ENCODE results near the gene ZNF516.

Gene ZNF516

DNA sequence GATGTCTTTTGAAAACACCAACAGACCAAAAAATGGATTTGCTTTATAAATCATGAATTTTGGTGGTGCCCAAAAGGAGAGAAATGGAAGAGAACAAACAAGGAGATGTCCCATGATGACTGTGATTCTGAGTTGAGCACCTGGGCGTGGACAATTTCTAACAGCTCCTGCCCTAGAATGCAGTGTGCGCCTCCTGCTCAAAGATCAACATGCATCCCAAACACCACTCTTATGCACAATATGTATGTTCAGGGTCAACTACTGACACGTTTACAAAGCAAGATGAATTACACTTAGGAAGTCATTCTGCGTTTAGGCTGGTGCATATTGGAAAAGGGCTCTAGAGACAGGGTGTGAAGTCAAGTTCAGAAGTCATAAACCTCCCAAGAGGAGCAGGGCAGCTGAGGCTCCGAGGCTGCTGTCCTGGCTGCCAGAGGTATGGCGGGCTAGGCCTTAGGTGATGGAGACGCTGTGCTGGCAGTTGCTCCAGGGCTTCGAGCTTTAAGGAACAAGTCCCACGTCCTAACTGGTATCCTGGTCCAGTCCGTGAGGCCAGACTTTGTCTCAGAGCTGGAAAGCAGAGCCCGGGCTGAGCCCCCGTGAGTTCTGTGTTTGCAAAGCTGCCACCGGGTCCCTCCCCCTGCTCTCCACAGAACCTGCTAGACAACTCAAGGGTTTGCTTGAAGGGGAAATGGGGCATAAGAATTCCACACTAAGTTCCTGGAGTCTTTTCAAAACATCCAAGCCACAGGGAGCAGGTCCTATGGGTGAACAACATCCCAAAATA is 74.0 kb downstream of the ZNF516 start:
- no peak for DNase-seq

DNA sequence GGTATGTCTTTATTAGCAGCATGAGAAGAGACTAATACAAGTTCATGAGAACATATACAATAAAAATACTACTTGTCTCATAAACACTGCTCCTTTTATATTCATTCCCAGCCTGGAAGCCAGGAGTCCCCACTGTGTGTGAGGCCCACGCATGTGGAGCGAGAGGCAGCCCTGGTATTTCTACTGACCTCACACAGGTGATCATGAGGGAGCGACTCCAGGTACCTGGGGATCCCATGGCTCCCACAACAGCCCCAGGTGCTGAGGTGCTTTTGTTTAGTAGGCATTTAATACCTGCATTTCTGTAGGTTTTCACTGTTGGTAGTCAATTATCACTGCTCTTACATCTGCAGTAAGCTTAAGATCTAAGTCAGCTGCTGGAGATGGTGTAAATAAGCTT is 75.2 kb downstream of the ZNF516 start:
- DNase-seq = no peak

DNA sequence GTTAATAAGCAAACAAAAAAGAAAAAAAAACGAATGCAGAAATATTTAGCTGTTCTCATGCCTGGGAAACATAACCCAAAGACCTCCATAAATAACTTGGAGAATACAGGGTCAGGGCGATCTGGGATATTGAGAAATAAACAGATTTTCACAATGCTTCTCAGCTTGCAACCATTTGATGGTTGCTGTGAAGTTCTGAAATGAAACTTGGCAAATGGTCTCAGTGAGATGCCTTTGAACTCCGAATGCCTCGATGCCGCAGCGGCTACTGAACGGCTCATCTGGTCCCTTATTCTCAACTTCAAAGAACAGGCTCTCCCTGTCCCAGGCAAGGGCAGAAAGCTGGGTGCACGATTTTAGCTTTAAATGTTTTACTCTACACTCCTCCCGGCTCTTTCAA is 78.1 kb downstream of the ZNF516 start:
- no peak for DNase-seq

DNA sequence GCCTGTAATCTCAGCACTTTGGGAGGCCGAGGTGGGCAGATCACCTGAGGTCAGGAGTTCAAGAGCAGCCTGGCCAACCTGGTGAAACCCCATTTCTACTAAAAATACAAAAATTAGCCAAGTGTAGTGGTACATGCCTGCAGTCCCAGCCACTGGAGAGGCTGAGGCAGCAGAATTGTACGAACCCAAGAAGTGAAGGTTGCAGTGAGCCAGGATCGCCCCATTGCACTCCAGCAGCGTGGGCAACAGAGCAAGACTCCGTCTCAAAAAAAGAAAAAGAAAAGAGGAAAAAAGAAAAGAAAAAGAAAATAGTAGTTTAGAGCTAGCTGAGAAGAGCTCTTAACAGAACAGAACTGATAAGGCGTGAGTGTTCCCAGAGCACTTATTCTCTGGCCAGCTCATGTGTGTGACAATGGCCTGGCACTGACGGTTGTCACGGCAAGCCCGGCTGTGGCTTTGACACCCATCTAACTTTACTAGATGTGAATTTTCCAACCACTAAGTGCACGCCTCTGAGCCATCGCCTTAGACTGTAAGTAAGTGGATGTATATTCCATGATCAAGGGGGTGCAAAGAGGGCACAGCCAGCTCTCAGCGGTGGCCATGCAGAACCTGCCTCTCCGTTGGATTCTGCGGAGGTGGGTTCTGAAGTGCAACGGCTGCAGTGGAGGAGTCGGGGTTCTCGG is 80.0 kb downstream of the ZNF516 start:
- DNase-seq = no peak

DNA sequence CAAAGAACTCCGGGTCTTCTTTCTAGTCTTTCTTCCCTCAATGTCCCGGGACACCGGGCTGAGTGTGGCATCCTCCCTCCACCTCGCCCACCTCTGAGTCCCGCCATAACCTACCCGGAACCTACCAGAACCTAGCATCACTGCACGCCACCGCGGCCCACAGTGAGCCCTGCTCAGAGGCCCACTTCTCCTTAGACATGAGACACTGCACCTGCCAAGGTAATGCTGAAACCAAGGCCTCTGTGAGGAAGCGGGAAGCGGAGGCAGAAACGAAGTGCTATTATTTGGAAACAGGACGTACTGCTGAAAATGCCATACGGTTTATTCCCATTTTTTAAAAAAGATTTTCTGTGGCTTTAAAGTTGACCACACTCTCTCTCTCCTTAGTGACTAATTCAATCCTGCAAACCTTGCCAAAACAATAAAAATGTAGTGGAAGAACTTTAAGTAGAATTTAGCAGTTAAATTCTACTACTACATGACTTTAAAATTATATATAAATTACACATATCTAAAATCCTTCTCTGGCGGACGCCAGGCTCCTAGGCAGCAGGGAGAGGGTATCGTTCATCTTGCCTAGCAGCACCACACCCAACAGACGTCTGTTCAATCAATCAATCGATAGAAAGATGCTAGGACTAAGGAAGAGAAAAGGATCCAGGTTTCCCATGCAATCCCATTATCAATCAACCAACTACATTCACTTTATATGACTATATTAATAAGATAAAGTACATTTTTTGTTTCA is 82.0 kb downstream of the ZNF516 start:
- no peak for DNase-seq

DNA sequence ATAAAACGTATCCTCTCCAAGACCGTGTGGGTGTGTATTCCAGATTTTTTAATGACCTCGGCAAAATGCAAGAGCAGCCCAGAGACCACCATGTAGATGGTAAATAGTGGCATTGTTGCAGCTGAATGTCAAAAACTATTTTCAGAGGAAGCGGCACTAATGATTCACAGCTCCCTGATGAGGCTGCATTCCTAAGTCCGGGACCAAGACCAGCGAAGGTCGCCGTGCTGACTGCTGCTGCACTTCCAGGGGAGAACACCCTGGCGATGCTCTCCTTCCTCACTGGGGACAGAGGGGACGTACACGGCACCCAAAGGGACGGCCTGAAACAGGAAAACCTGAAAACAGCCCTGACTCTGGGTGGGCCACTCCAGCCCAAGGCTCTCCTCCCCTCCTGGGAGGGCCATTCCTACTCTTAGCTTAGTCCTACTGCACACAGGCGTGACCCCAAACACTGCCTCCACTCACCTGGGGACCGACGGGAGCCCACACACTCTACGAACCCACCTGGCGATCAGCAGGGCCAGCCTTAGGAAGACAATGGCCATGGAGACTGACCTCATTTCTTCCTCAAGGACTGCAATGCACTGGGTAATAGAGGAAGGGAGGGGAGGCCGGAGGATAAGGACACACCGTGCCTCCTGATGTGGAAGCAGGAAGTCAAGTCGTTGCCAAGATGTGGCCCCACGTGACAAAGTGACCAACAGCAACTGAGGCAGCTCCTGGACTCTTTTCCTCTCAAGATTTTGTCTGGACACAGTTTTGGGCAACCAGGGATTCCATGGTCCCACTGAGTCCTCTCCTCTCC is 82.8 kb downstream of the ZNF516 start:
- DNase-seq = no peak

DNA sequence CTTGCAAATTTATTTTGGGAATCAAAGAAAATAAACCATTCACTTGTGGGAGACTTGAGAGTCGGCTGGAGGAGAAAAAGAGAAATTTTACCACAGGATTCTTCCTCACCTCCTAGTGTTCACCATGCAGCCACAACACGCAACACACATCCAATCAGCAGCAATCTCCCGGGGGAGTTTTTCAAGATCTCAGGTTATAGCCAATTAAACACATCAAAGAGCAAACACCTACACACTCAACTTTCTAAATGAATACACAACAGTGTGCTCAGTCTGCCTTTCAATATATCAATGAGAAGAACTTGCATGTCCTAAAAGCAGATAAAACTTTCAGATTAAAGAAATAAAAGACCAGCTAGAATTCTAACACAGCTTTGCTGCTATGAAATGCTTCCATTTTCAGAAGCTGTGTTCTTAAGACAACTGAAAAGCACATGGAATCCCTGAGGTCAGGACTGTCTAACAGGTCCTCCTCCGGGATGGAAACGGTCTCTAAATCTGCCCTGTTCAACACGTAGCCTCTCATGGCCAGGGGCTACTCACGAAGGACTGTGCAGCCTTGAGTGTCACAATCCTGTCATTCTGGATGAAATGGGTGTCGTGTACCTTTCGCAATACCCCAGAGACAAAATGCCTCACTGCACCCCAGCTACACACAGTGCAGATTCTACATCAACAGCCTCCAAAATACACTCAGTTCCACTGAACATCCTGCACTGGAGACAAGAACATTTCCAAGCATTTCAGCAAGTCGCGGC is 84.2 kb downstream of the ZNF516 start:
- DNase-seq = no peak

DNA sequence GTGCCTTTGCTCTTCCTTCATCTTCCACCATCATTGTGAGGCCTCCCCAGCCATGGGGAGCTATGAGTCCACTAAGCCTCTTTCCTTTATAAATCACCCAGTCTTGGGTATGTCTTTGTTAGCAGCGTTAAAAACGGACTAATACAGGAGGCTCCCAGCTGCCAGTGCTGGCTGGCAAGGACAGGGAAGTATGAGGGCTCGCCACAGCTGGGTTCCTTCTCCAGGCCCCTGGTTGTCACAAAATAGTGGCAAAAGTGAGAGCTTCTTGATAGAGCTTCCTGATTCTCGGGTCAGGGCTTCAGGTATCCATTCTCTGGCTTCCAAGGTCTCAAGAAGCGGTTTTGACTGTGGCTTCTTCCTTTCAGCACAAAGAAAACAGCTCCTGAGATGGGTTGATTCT is 85.0 kb downstream of the ZNF516 start:
- no peak for DNase-seq

DNA sequence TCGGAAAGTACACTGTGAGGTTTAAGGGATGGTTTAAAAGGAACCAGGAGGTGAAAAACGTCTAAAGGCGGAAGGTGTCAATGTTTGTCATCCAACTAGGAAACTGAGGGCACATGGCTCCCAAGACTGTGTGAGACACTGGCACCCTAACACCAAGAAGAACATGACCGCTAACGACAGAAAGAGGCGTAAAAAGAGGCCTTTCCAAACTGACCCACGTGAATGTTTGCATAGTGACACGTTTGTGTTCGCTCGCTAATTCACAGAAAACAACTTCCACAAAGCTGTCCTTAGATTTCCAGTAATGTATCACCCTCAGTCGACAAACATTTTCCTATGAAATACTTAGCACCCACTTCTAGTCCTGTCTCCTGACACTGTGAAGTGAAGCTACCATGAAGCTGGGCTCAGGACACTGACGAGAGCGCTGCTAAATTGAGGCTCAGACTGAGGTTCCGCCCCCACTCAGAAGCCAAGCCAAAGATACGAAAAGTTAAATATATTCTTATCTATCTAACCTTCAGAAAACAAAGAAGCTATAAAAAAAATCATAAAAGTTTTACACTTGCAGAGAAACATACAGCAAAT is 86.5 kb downstream of the ZNF516 start:
- DNase-seq = no peak

DNA sequence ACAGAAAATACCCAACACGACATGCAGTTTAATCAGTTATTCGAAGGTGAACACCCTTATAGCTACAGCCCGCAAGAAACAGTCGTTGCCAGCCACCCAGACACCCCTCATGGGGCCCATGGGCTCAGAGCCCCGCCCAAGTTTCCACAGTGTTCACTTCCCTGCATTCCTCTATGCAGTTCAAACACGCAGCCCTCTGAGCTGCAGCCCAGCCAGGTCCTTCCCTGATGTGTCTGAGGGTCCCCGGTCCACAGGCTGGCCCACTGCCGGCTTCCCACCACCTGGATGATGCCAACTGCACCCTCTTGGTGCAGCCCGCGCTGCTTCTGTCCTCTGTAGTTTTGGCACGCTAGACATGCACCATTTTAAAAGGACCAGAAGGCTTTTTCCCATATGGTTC is 87.4 kb downstream of the ZNF516 start:
- no peak for DNase-seq

DNA sequence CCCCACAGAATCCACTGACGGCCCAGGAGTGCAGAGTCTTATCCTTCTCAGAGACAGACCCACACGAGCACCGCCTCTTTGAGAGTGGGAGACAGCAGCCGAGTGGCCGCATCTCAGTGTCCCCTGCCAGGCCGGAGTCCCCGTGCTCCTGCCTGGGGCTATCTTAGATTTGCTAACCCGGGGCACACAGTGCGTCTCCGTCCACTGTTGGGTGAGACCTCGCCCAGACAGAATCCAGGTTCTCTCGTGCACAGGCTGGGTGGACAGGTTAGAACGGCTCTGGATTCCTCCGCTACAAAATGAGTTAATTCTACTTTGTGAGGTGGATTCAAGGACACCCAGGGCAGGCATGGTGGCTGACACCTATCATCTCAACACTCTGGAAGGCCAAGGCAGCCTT is 88.3 kb downstream of the ZNF516 start:
- DNase-seq = no peak

DNA sequence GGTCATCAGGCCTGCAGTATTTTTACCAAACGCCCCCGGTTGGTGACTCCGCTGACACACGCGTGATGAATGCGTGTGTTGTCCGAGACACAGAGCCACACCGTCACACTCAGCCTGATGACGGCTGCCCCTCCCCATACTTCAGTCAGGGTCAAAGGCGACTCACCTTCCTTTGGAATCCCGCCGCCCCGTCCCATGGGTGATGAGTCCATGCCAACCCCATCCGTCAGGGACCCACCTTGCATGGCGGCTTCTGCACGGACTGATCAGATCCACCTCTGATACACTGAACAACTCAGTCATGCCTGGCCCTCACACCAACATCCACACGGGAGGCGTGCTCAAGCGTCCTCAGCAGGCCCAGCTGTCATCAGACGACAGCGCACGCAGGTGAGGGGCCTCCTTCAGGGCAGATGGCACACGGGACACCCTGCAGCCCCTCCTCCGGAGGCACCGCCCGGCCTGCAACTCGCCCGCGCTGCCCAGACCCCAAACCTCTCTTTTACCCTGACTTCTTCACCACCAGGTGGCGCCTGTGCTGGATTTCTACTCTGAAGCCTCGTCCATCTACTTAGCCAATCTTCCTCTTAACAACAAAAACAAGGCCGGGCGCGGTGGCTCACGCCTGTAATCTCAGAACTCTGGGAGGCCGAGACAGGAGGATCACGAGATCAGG is 89.2 kb downstream of the ZNF516 start:
- DNase-seq = peak; percentile 22

DNA sequence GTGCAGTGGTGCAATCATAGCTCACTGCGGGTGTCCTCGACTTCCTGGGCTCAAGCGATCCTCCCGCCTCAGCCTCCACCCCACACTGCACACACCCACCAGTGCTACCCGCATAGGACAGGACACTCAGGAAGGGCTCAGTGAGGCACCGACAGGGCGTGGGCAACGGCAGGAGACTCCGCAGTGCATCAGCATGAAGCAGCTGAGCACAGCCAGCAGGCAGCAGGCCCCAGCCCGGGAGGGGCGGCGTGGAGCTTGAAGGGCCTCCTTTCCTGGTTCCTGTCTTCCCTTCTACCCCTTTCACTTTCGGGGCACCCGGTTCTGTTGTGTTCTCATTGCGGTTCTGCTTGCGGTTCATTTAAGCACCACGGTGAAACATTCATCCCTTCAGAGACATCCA is 89.8 kb downstream of the ZNF516 start:
- no peak for DNase-seq

DNA sequence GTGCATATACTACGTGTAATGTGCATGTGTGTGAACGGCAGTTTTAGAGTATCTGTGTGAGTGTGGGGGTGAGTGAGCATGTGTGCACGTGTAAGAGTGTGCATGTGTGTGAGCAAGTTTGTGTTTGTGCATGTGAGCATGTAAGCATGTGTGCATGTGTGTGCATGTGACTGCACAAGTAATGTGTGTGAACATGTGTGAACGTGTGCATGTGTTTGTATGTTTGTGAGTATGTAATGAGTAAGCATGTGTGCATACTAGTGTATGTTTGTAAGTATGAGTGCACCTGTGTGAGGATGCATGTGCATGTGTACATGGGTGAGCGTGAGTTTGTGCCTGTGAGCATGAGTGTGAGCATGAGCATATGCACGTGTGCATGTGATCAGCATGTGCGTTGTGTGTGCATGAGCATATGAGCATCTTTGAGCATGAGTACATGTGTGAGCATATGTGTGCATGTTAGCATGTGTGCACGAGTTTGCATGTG is 90.7 kb downstream of the ZNF516 start:
- no peak for DNase-seq

DNA sequence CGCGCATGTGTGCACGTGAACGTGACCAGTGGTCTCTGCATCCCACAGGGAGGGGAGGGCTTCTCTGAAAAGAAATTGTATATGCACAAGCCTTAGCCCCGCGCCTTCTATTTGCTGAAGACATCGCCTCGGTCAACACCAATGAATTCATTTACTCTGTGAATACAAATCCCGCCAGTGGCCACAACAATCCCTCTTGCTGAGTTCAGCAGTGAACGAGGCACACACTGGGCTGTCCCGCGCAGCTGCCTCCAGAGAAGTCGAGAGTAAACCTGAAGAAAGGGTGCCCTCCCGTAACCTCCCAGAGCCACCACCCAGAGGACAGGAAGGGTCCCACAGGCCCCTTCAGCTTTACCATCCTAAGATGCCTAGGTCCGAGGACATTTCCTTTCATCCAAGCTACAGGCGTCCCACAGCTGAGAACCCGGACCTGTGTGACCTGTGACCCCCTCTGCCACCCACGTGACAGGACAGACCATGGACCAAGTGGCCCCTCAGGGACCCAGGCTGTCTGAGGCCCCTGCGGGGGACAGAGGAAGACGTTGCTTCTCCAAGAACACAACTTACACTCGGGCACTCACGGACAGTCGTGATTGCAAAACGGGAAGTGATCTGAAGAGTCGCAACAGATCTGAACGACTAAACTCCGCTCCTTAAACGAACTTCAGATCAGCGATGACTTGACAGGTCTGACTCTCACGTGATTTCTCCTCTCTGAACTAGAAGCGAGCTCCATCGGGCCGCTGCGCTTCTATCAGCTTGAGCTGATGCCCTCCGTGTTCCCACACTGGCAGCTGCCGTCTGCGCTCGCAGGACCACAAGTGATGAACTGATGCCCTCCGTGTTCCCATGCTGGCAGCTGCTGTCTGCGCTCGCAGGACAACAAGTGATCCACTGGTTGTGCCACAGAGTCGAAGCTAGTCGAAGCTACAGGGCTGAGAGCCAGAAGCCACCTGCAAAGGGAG is 92.7 kb downstream of the ZNF516 start:
- no peak for DNase-seq

DNA sequence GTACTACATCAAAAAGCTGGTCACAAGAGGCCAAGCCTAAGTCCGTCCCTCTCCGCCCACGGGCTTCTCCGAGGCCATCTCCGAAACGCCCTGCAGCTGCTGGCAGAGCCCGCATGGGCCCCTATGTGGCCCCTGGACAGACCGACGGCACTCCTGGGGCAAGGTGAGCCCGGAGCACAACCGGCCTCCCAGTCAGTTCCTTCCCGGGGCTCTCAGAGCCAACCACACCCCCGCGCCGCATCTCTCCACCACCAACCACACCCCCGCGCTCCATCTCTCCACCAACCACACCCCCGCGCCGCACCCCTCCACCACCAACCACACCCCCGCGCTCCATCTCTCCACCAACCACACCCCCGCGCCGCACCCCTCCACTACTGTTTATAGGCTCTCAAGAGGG is 93.5 kb downstream of the ZNF516 start:
- DNase-seq = no peak

DNA sequence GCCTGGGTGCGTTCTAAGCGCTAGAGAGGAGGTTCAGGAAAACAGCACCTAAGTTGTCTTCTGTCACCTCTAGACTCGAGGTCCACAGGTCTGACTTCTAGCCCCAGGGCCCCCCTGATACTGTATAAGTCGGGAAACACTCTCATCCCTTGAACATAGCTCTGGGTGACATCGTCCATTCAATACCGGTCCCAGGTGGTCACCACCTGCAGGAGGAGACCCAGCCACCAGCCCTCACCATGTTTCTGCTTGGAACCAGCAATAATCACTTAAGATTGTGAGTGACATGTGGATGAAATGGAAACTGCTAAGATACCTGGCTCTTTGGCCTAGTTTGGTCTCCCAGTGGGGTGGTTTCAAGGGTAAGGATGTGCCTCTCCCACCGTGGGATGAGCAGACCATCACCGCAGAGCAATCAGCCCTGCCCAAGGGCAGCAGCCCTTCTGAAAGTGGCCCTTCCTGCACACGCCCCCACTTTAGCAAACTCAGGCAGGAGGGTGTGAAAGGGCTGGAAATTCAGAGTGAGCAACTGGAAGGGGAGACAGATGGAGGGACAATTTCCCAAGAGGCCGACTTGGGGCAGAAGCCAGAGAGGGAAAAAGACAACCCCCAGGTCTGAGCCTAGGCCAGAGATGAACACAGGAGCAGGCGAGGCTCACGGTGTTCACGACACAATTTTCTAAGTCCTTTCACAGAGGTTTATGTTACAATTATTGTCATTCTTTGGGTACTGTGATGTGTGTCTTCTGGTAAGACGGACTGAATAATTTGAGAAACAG is 95.2 kb downstream of the ZNF516 start:
- no peak for DNase-seq

DNA sequence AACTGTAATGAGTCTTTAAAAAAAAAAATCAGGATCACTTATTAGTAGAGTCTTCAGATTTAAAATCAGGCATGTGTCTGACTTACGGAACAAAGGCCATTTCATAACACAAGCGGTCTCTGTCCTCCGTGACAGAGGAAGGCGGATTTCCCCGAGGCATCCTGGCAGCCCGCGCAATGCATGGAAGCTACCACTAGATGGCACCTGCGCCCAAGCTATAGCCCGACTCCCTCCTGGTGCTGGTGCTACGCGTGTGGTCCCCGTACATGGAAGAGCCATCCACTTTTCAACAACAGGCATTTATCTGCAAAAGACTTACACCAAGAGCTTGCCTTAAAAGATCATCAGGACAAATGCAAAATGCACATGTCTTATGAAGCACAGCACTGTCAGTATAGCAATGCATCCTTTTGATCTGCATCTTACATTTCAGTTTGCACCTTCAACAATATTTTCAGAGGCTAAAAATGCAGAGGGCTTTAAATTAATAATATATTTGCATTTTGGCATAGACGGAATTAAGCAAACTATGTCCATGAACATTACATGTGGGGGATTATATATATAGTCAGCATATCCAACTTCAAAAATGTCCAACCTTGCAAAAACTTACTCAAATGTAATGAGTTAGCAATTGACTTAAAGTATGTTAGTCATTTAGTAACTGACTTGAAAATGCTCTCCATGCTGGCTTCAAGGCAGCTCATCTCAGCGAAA is 96.0 kb downstream of the ZNF516 start:
- peak; percentile 56 for DNase-seq

Data from activated effector memory CD4-positive, alpha-beta T cell treated with Interleukin-2 at 50 U/mL for 16 hours (primary cell).